ENCODE data around the gene AP3B1. TPM values are rescaled to one million over a fixed set of nuclear protein-coding genes. Genes with fewer than 3 reads are reported as not detected.
A peak's percentile ranks its signal among the peaks of the same experiment; 100 is the strongest.

Gene AP3B1, protein sequence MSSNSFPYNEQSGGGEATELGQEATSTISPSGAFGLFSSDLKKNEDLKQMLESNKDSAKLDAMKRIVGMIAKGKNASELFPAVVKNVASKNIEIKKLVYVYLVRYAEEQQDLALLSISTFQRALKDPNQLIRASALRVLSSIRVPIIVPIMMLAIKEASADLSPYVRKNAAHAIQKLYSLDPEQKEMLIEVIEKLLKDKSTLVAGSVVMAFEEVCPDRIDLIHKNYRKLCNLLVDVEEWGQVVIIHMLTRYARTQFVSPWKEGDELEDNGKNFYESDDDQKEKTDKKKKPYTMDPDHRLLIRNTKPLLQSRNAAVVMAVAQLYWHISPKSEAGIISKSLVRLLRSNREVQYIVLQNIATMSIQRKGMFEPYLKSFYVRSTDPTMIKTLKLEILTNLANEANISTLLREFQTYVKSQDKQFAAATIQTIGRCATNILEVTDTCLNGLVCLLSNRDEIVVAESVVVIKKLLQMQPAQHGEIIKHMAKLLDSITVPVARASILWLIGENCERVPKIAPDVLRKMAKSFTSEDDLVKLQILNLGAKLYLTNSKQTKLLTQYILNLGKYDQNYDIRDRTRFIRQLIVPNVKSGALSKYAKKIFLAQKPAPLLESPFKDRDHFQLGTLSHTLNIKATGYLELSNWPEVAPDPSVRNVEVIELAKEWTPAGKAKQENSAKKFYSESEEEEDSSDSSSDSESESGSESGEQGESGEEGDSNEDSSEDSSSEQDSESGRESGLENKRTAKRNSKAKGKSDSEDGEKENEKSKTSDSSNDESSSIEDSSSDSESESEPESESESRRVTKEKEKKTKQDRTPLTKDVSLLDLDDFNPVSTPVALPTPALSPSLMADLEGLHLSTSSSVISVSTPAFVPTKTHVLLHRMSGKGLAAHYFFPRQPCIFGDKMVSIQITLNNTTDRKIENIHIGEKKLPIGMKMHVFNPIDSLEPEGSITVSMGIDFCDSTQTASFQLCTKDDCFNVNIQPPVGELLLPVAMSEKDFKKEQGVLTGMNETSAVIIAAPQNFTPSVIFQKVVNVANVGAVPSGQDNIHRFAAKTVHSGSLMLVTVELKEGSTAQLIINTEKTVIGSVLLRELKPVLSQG
- 41.2 and 63.2 TPM in 2 replicates for total RNA-seq

GRCh38 chr5:78294248-78295034 lies at the start of gene AP3B1:
TSS of gene AP3B1 (minus strand) at chr5:78294698. CDS start at chr5:78294579, 119 bp downstream.
- peak; percentile 99 for DNase-seq

DNA sequence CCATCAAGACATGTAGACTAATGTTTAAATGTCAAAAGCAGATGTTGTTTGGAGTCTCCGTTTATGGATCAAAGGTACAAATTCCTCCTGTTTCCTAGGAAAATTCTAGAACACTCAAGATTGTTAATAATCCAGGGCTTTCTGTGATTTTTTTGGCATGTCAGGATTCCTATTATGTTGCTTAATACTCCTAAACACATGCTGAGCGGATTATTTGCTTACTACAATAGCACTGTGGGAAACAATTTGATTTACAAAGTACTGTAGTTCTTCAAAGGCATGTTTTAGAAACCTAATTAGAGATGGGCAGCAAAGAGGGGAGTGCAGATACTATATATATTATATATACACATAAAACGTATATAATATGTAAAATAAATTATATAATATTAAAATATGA lies 46.9 kb upstream of the AP3B1 start:
- DNase-seq, result no peak

DNA sequence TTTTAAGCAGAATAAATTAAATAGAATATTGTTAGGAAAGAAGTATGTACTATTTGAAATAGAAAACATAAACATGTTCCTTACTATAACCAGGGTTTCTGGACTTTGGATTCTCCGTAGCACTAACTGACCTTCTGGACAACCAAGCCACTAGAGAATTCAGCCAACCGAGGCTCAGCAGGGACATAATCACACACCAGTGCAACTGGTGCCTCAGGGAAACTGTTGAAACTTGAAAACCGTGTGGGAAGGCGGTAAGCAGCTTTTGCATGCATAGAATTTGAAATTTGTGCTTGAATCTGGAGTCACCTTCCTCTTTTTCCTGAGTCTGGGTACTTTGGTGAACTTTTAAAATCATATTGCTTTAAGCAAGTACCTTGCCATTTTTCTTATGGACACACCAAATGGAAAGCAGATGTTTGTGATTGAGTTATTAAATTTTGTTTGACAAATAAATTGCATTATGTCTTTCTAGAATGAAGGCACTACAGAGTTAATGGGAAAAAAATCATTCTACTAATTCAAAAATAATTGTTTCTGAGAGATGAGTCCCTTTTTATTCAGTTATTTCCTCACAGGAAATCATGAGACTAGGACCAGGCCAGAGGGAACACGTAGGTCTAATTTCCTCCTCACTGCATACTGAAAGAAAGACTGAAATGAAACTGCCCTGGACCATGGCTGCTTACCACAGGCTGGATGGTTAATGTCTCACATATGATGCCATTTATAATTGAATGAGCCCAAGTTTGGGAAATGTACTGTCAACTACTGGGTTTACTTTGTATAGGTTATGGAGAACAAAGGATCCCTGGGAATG lies 45.3 kb upstream of the AP3B1 start:
- DNase-seq, result peak; percentile 44

GRCh38 chr5:78336698-78337097 lies 42.2 kb upstream of the AP3B1 start:
- DNase-seq, result no peak

DNA sequence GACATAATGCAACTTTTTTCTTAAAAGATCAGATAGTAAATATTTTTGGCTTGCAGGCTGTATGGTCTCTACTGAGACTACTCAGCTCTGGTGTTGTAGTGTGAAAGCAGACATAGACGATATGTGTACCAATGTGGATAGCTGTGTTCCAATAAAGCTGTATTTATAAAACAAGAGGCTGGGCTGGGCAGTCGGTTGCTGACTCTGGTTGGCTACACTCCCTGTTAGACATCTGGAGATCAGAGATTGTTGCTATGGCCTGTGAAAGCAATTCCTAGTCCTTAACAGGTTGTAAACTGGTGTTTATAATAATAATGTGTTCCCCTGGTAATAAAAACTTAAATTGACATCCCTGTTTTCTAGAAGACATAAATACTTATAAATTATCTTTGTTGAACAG lies 41.5 kb upstream of the AP3B1 start:
- no peak for DNase-seq

DNA sequence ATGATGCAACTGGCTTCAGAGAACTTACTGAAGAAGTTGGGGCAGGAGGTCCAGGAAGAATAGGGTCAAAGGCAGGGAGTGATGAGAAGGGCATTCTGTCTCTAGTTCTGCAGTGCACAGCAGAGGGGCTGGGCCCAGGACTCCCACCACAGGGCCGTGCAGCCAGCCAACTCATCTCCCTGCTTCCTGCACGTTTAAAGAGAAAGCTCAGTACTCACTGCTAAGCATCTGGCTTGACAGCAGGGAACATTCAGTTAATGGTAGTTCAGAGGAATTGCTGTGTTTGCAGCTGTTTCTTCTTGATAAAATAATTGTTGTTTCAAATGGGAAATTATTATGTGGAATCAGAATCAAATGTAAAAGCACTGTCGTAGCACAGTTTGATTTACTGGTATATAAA lies 40.3 kb upstream of the AP3B1 start:
- DNase-seq, result no peak

GRCh38 chr5:78331523-78332080 lies 37.1 kb upstream of the AP3B1 start:
- no peak for DNase-seq

GRCh38 chr5:78328585-78329173 lies 34.2 kb upstream of the AP3B1 start:
- no peak for DNase-seq

GRCh38 chr5:78327761-78328510 lies 33.4 kb upstream of the AP3B1 start:
- DNase-seq, result no peak

- DNase-seq, result no peak
Observed at GRCh38 chr5:78326930-78327329, 32.4 kb upstream of the AP3B1 start.

GRCh38 chr5:78323241-78323640 lies 28.7 kb upstream of the AP3B1 start:
- DNase-seq, result no peak

- DNase-seq, result peak; percentile 64
Observed at GRCh38 chr5:78320401-78320800, 25.9 kb upstream of the AP3B1 start.

DNA sequence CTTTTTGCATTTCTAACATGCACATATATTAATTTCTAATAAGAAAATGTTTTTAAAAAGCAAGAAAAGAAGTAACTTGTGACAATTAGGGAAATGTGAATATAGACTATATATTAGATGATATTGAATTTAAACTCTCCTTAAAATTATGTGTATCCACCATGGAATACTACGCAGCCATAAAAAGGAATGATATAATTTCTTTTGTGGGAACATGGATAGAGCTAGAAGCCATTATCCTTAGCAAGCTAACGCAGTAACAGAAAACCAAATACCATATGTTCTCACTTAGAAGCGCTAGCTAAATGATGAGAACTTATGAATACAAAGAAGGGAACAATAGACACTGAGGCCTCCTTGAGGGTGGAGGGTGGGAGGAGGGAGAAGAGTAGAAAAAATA lies 23.8 kb upstream of the AP3B1 start:
- no peak for DNase-seq

DNA sequence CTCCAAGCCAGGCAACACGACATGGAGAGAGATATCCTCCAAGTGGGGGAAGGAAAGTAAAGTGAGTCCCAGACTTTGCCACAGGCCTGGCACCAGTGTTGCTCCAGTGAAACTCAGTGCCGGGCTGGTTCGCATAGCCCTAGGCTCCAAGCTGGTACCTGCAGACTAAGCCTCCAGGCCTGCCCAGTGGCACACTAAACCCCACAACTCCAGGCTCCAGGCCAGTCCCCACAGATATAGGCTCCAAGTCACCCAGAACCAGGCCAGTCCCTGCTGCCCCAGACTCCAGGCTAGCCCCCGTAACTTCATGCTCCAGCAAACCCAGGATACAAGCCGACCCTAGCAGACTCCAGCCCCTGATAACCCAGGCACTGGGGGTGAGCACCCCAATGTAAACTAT lies 23.0 kb upstream of the AP3B1 start:
- no peak for DNase-seq

GRCh38 chr5:78308703-78309102 lies 14.2 kb upstream of the AP3B1 start:
- no peak for DNase-seq

DNA sequence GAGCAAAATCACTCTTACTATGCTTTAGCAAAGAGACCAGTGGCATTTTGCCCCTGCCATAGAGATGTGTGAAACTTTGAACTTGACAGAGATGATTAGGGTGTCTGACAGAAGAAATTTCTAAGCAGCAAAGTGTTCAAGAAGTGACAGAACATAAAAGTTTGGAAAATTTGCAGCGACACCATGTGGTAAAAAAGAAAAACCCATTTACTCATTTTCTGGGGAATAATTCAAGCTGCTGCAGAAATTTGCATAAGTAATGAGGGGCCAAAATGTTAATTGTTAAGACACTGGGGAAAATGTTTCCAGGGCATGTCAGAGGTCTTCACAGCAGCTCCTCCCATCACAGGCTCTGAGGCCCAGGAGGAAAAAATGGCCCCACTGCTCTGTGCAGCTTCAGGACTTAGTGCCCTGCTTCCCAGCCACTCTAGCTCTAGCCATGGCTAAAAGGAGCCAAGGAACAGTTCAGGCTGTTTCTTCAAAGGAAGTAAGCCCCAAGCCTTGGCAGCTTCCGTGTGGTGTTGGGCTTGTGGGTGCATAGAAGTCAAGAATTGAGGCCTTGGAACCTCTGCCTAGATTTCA lies 6.1 kb upstream of the AP3B1 start:
- peak; percentile 45 for DNase-seq

- peak; percentile 13 for DNase-seq
Observed at GRCh38 chr5:78295035-78295961, 800 bp upstream of the AP3B1 start.

- peak; percentile 29 for DNase-seq
Observed at GRCh38 chr5:78293851-78294247, 649 bp downstream of the AP3B1 start.
